Choroid plexus epithelial cell (primary cell): Measurements from ENCODE around the gene DDB1.
A peak's percentile ranks its signal among the peaks of the same experiment; 100 is the strongest.

Experiments used
- DNase-seq: peaks from one replicate; pipeline ENCODE4 v3.0.0-alpha.2; 2010; ENCODE audit warnings: low read depth
- H3K4me3 ChIP-seq: 2 replicates; pipeline ENCODE4 v1.5.1; 2011; ENCODE audit warnings: low read depth, mild to moderate bottlenecking, control low read depth, low read length, moderate library complexity
- CTCF ChIP-seq: conservative IDR thresholded peaks from 2 replicates; pipeline ENCODE4 v1.5.1; 2011; ENCODE audit warnings: low read depth, mild to moderate bottlenecking, control low read depth, inconsistent platforms, low read length, moderate library complexity

Gene DDB1

GRCh38 chr11:61341706-61342105 lies 8.8 kb upstream of the DDB1 start:
- no peak for DNase-seq
- H3K4me3 ChIP-seq, result no peak overlapping the region
- no peak for TF ChIP-seq CTCF

GRCh38 chr11:61340979-61341378 lies 8.1 kb upstream of the DDB1 start:
- no peak overlapping the region for H3K4me3 ChIP-seq
- no peak for DNase-seq
- TF ChIP-seq CTCF, result no peak

GRCh38 chr11:61339490-61339878 lies 6.6 kb upstream of the DDB1 start:
- no peak for TF ChIP-seq CTCF
- no peak overlapping the region for H3K4me3 ChIP-seq

GRCh38 chr11:61338783-61339489 lies 6.0 kb upstream of the DDB1 start:
- no peak for DNase-seq
- TF ChIP-seq CTCF, result no peak
- no peak overlapping the region for H3K4me3 ChIP-seq

More at GRCh38 chr11:61339490-61339878, 6.6 kb upstream of the DDB1 start:
- DNase-seq, result no peak

- no peak for TF ChIP-seq CTCF
- no peak overlapping the region for H3K4me3 ChIP-seq
- DNase-seq, result no peak
Measured at GRCh38 chr11:61337706-61338470, 5.0 kb upstream of the DDB1 start.

GRCh38 chr11:61336171-61336935 lies 3.4 kb upstream of the DDB1 start:
- H3K4me3 ChIP-seq, result no peak overlapping the region
- TF ChIP-seq CTCF, result peak; percentile 99
- peak; percentile 87 for DNase-seq
